ENCODE data around the gene HIVEP3.

DNA sequence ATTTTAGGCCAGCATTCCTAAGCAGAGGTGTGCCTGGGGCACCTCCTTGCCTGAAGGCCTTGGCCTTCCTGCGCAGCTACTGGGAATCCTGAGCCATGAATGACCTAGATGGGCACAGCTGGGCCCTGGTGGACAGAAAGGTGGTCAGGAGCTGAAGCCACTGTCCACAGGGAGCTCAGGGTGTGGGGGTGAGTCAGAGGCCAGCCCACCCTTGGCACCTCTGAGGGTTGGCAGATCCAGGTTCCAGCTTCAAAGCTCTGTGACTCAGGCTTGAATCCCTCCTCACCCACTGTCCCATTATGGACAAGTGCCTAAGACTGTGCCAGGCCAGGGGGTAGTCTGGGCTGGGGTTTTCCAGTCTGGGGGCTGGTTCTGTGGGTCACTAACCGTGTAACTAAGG is 427.8 kb downstream of the HIVEP3 start:
- TF ChIP-seq, protein P1, sequence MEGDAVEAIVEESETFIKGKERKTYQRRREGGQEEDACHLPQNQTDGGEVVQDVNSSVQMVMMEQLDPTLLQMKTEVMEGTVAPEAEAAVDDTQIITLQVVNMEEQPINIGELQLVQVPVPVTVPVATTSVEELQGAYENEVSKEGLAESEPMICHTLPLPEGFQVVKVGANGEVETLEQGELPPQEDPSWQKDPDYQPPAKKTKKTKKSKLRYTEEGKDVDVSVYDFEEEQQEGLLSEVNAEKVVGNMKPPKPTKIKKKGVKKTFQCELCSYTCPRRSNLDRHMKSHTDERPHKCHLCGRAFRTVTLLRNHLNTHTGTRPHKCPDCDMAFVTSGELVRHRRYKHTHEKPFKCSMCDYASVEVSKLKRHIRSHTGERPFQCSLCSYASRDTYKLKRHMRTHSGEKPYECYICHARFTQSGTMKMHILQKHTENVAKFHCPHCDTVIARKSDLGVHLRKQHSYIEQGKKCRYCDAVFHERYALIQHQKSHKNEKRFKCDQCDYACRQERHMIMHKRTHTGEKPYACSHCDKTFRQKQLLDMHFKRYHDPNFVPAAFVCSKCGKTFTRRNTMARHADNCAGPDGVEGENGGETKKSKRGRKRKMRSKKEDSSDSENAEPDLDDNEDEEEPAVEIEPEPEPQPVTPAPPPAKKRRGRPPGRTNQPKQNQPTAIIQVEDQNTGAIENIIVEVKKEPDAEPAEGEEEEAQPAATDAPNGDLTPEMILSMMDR (IDR thresholded peaks at IDR 0.05; ENCODE audit: insufficient read depth, low read length), result no peak
- TF ChIP-seq, protein P2, sequence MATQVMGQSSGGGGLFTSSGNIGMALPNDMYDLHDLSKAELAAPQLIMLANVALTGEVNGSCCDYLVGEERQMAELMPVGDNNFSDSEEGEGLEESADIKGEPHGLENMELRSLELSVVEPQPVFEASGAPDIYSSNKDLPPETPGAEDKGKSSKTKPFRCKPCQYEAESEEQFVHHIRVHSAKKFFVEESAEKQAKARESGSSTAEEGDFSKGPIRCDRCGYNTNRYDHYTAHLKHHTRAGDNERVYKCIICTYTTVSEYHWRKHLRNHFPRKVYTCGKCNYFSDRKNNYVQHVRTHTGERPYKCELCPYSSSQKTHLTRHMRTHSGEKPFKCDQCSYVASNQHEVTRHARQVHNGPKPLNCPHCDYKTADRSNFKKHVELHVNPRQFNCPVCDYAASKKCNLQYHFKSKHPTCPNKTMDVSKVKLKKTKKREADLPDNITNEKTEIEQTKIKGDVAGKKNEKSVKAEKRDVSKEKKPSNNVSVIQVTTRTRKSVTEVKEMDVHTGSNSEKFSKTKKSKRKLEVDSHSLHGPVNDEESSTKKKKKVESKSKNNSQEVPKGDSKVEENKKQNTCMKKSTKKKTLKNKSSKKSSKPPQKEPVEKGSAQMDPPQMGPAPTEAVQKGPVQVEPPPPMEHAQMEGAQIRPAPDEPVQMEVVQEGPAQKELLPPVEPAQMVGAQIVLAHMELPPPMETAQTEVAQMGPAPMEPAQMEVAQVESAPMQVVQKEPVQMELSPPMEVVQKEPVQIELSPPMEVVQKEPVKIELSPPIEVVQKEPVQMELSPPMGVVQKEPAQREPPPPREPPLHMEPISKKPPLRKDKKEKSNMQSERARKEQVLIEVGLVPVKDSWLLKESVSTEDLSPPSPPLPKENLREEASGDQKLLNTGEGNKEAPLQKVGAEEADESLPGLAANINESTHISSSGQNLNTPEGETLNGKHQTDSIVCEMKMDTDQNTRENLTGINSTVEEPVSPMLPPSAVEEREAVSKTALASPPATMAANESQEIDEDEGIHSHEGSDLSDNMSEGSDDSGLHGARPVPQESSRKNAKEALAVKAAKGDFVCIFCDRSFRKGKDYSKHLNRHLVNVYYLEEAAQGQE (IDR thresholded peaks at IDR 0.05; ENCODE audit: insufficient replicate concordance, low read depth), result no peak
- TF ChIP-seq POLR2AphosphoS5 (IDR thresholded peaks at IDR 0.05; ENCODE audit: low read depth), result no peak
